SK-N-SH (cell line): ENCODE results near the gene KLK11.

Experiments
- EZH2phosphoT487 ChIP-seq: fragments of 200-600 bp; sonication (generic); IDR thresholded peaks from 2 replicates; pipeline ENCODE4 v1.6.1; 2017; ENCODE audit warnings: low read depth, mixed run types, mild to moderate bottlenecking, antibody characterized with exemption, moderate library complexity, borderline replicate concordance
- NFIC ChIP-seq: IDR thresholded peaks from 2 replicates; pipeline ENCODE4 v1.4.0; 2012; ENCODE audit warnings: borderline replicate concordance
- RCOR1 ChIP-seq: fragments of 150-350 bp; IDR thresholded peaks from 2 replicates; pipeline ENCODE4 v1.6.1; 2017; ENCODE audit warnings: antibody characterized with exemption, low read length
- RFX5 ChIP-seq: IDR thresholded peaks from 2 replicates; pipeline ENCODE4 v1.6.1; 2012; ENCODE audit warnings: mild to moderate bottlenecking, improper control_type of control experiment, low read length
- TF ChIP-seq, protein P1 (sequence below): IDR thresholded peaks from 2 replicates; pipeline ENCODE4 v1.6.1; 2012; ENCODE audit warnings: mild to moderate bottlenecking, low read depth, low read length, moderate library complexity
- TF ChIP-seq, protein P2 (sequence below): IDR thresholded peaks from 2 replicates; pipeline ENCODE4 v1.4.0; 2012; ENCODE audit warnings: low read depth
- TF ChIP-seq, protein P3 (sequence below): fragments of 200-600 bp; sonication (generic); IDR thresholded peaks from 2 replicates; pipeline ENCODE4 v1.6.1; 2017; ENCODE audit warnings: antibody characterized with exemption, mild to moderate bottlenecking, moderate library complexity

DNA sequence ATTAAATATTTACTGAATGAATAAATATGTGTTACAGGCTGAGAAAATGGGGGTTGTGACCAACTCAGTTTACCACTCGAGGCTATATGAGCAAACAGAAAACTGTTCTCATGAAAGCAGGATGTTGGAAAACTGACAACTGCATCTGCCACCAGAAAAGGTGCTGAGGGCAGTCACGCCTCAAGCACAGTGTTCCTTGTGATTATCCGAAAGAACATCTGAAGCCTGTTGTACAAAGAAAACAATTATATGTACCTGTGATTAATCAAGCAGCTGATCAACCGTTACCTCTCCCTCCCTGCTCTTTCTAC is 44.6 kb upstream of the KLK11 start:
- TF ChIP-seq RCOR1 (no peak), EZH2phosphoT487 (no peak), NFIC (no peak), RFX5 (no peak)
- TF ChIP-seq, protein P1, sequence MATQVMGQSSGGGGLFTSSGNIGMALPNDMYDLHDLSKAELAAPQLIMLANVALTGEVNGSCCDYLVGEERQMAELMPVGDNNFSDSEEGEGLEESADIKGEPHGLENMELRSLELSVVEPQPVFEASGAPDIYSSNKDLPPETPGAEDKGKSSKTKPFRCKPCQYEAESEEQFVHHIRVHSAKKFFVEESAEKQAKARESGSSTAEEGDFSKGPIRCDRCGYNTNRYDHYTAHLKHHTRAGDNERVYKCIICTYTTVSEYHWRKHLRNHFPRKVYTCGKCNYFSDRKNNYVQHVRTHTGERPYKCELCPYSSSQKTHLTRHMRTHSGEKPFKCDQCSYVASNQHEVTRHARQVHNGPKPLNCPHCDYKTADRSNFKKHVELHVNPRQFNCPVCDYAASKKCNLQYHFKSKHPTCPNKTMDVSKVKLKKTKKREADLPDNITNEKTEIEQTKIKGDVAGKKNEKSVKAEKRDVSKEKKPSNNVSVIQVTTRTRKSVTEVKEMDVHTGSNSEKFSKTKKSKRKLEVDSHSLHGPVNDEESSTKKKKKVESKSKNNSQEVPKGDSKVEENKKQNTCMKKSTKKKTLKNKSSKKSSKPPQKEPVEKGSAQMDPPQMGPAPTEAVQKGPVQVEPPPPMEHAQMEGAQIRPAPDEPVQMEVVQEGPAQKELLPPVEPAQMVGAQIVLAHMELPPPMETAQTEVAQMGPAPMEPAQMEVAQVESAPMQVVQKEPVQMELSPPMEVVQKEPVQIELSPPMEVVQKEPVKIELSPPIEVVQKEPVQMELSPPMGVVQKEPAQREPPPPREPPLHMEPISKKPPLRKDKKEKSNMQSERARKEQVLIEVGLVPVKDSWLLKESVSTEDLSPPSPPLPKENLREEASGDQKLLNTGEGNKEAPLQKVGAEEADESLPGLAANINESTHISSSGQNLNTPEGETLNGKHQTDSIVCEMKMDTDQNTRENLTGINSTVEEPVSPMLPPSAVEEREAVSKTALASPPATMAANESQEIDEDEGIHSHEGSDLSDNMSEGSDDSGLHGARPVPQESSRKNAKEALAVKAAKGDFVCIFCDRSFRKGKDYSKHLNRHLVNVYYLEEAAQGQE: no peak
- TF ChIP-seq, protein P2, sequence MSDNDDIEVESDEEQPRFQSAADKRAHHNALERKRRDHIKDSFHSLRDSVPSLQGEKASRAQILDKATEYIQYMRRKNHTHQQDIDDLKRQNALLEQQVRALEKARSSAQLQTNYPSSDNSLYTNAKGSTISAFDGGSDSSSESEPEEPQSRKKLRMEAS: no peak
- TF ChIP-seq, protein P3, sequence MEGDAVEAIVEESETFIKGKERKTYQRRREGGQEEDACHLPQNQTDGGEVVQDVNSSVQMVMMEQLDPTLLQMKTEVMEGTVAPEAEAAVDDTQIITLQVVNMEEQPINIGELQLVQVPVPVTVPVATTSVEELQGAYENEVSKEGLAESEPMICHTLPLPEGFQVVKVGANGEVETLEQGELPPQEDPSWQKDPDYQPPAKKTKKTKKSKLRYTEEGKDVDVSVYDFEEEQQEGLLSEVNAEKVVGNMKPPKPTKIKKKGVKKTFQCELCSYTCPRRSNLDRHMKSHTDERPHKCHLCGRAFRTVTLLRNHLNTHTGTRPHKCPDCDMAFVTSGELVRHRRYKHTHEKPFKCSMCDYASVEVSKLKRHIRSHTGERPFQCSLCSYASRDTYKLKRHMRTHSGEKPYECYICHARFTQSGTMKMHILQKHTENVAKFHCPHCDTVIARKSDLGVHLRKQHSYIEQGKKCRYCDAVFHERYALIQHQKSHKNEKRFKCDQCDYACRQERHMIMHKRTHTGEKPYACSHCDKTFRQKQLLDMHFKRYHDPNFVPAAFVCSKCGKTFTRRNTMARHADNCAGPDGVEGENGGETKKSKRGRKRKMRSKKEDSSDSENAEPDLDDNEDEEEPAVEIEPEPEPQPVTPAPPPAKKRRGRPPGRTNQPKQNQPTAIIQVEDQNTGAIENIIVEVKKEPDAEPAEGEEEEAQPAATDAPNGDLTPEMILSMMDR: no peak
